Kidney epithelial cell (primary cell): ENCODE data around the gene C13orf46. TPM values are rescaled to one million over a fixed set of nuclear protein-coding genes. Genes with fewer than 3 reads are reported as not detected.
A peak's percentile ranks its signal among the peaks of the same experiment; 100 is the strongest.

Experiments
- DNase-seq: peaks from one replicate; pipeline ENCODE4 v3.0.0-alpha.2; 2010; ENCODE audit warnings: low read depth
- H3K27me3 ChIP-seq: 2 replicates; pipeline ENCODE4 v1.6.0; 2011; ENCODE audit warnings: low read length; ENCODE audit not compliant: control insufficient read depth, insufficient read depth
- H3K36me3 ChIP-seq: 2 replicates; pipeline ENCODE4 v1.5.1; 2011; ENCODE audit warnings: low read length; ENCODE audit not compliant: control insufficient read depth, insufficient read depth
- H3K4me3 ChIP-seq: 2 replicates; pipeline ENCODE4 v1.5.1; 2011; ENCODE audit warnings: low read depth, mild to moderate bottlenecking, control low read depth, low read length
- CTCF ChIP-seq: IDR thresholded peaks from 2 replicates; pipeline ENCODE4 v1.5.1; 2011; ENCODE audit warnings: mild to moderate bottlenecking, moderate library complexity, low read length, control low read depth, inconsistent platforms; ENCODE audit not compliant: insufficient read depth, poor library complexity, severe bottlenecking
- total RNA-seq: library from RNA; depleted of rRNA; stranded (reverse); fragments of >200 nt; gene quantifications from 2 replicates; pipeline ENCODE4 v1.2.3, GENCODE V29; 2015

C13orf46 gene
- total RNA-seq, 1 donor from 2014 or later, result 0.04 TPM

GRCh38 chr13:113947311-113948033 lies 26.4 kb downstream of the C13orf46 start:
- no peak for DNase-seq
- peak; percentile 81 for TF ChIP-seq CTCF
- no peaks in the 10 kb centered on the region for H3K36me3 ChIP-seq

GRCh38 chr13:113946409-113947181 lies 27.3 kb downstream of the C13orf46 start:
- H3K36me3 ChIP-seq, result no peaks in the 10 kb centered on the region
- no peak overlapping the region for H3K4me3 ChIP-seq
- H3K27me3 ChIP-seq, result no peaks in the 10 kb centered on the region
- no peak for TF ChIP-seq CTCF
- DNase-seq, result no peak

More at GRCh38 chr13:113947311-113948033, 26.4 kb downstream of the C13orf46 start:
- Histone ChIP-seq H3K4me3 (no peak overlapping the region), H3K27me3 (no peaks in the 10 kb centered on the region)

- DNase-seq, result no peak
- Histone ChIP-seq H3K36me3 (no peaks in the 10 kb centered on the region), H3K4me3 (no peak overlapping the region), H3K27me3 (no peaks in the 10 kb centered on the region)
- TF ChIP-seq CTCF, result no peak
These were observed 27.9 kb downstream of the C13orf46 start for GRCh38 chr13:113945857-113946408.

GRCh38 chr13:113943821-113944565 lies 29.9 kb downstream of the C13orf46 start:
- Histone ChIP-seq H3K36me3 (no peaks in the 10 kb centered on the region), H3K27me3 (peaks cover 2% of the 10 kb centered on the region)
- no peak for DNase-seq

GRCh38 chr13:113942591-113943103 lies 31.2 kb downstream of the C13orf46 start:
- H3K36me3 ChIP-seq, result no peaks in the 10 kb centered on the region
- TF ChIP-seq CTCF, result no peak
- no peak overlapping the region for H3K4me3 ChIP-seq
- peaks cover 5% of the 10 kb centered on the region for H3K27me3 ChIP-seq
- no peak for DNase-seq

More at GRCh38 chr13:113943821-113944565, 29.9 kb downstream of the C13orf46 start:
- no peak for TF ChIP-seq CTCF
- no peak overlapping the region for H3K4me3 ChIP-seq
